Dendritic cell treated with granulocyte-macrophage colony-stimulating factor and Interleukin-4, amounts not matched to agents 40 ng/mL and 50 ng/mL, for 4 days (primary cell): ENCODE measurements around the gene COL8A2.
A peak's percentile ranks its signal among the peaks of the same experiment; 100 is the strongest.
"Not testable (repeated sequence)": the region's sequence is repeated elsewhere in the genome, so short reads cannot be mapped to it uniquely, and the experiment has no call there.

Experiments used
- H3K27ac Mint-ChIP-seq: one replicate; pipeline ENCODE4 v1.8.0; 2022; ENCODE audit warnings: mild to moderate bottlenecking, mixed read lengths
- H3K27me3 Mint-ChIP-seq: one replicate; pipeline ENCODE4 v1.8.0; 2022; ENCODE audit warnings: mild to moderate bottlenecking, mixed read lengths
- H3K36me3 Mint-ChIP-seq: one replicate; pipeline ENCODE4 v1.8.0; 2022; ENCODE audit warnings: low read depth, mixed read lengths
- H3K4me1 Mint-ChIP-seq: one replicate; pipeline ENCODE4 v1.8.0; 2022; ENCODE audit warnings: low read depth, mixed read lengths
- H3K4me3 Mint-ChIP-seq: one replicate; pipeline ENCODE4 v1.8.0; 2022; ENCODE audit warnings: mild to moderate bottlenecking, moderate library complexity, mixed read lengths
- H3K9me3 Mint-ChIP-seq: one replicate; pipeline ENCODE4 v1.8.0; 2022; ENCODE audit warnings: mixed read lengths
- intact Hi-C: fragments of 100-400 bp; cut with micrococcal nuclease; formaldehyde crosslinking; loops from one replicate; pipeline ENCODE4 v1.15.0; 2022

COL8A2 gene

GRCh38 chr1:36161641-36162531 is 36.9 kb upstream of the COL8A2 start:
- H3K27ac Mint-ChIP-seq = peak overlapping the region; percentile 89
- H3K9me3 Mint-ChIP-seq = peaks cover 8% of the 10 kb centered on the region
- H3K4me3 Mint-ChIP-seq = peak overlapping the region; percentile 75
- H3K4me1 Mint-ChIP-seq = peaks cover 85% of the 10 kb centered on the region
- H3K27me3 Mint-ChIP-seq = no peaks in the 10 kb centered on the region
- H3K36me3 Mint-ChIP-seq = peaks cover 67% of the 10 kb centered on the region
- intact Hi-C loops = no loop called here

GRCh38 chr1:36160949-36161485 is 36.0 kb upstream of the COL8A2 start:
- H3K4me3 Mint-ChIP-seq = peak overlapping the region; percentile 75
- peak overlapping the region; percentile 89 for H3K27ac Mint-ChIP-seq
- intact Hi-C loops = no loop called here
- peaks cover 65% of the 10 kb centered on the region for H3K36me3 Mint-ChIP-seq
- peaks cover 76% of the 10 kb centered on the region for H3K4me1 Mint-ChIP-seq
- H3K9me3 Mint-ChIP-seq = peaks cover 8% of the 10 kb centered on the region
- H3K27me3 Mint-ChIP-seq = no peaks in the 10 kb centered on the region

- Mint-ChIP-seq H3K36me3 (peaks cover 67% of the 10 kb centered on the region), H3K9me3 (peaks cover 8% of the 10 kb centered on the region), H3K4me1 (peaks cover 72% of the 10 kb centered on the region), H3K27ac (peak overlapping the region; percentile 89), H3K27me3 (no peaks in the 10 kb centered on the region), H3K4me3 (peak overlapping the region; percentile 75)
- intact Hi-C loops = no loop called here
Observed at GRCh38 chr1:36160388-36160948, 35.4 kb upstream of the COL8A2 start.

- H3K4me3 Mint-ChIP-seq = peak overlapping the region; percentile 55
- peaks cover 8% of the 10 kb centered on the region for H3K9me3 Mint-ChIP-seq
- peaks cover 68% of the 10 kb centered on the region for H3K36me3 Mint-ChIP-seq
- no peaks in the 10 kb centered on the region for H3K27me3 Mint-ChIP-seq
- H3K27ac Mint-ChIP-seq = peak overlapping the region; percentile 89
- peaks cover 75% of the 10 kb centered on the region for H3K4me1 Mint-ChIP-seq
- intact Hi-C loops = no loop called here
Observed at GRCh38 chr1:36159614-36160387, 34.8 kb upstream of the COL8A2 start.

- H3K27me3 Mint-ChIP-seq, intact Hi-C loops, H3K4me3 Mint-ChIP-seq, H3K9me3 Mint-ChIP-seq: not testable (repeated sequence)
- peaks cover 60% of the 10 kb centered on the region for H3K36me3 Mint-ChIP-seq
- peak overlapping the region; percentile 89 for H3K27ac Mint-ChIP-seq
- peaks cover 75% of the 10 kb centered on the region for H3K4me1 Mint-ChIP-seq
Observed at GRCh38 chr1:36158827-36159252, 33.8 kb upstream of the COL8A2 start.

- H3K27ac Mint-ChIP-seq = peak overlapping the region; percentile 97
- no peaks in the 10 kb centered on the region for H3K9me3 Mint-ChIP-seq
- H3K27me3 Mint-ChIP-seq = no peaks in the 10 kb centered on the region
- peak overlapping the region; percentile 97 for H3K4me3 Mint-ChIP-seq
- H3K4me1 Mint-ChIP-seq = peaks cover 80% of the 10 kb centered on the region
- intact Hi-C loops = no loop called here
- peaks cover 60% of the 10 kb centered on the region for H3K36me3 Mint-ChIP-seq
Observed at GRCh38 chr1:36157973-36158826, 33.2 kb upstream of the COL8A2 start.

GRCh38 chr1:36157115-36157903 is 32.3 kb upstream of the COL8A2 start:
- peak overlapping the region; percentile 97 for H3K27ac Mint-ChIP-seq
- intact Hi-C loops = no loop called here
- H3K4me1 Mint-ChIP-seq = peaks cover 80% of the 10 kb centered on the region
- H3K4me3 Mint-ChIP-seq = peak overlapping the region; percentile 97
- peaks cover 59% of the 10 kb centered on the region for H3K36me3 Mint-ChIP-seq
- no peaks in the 10 kb centered on the region for H3K9me3 Mint-ChIP-seq
- no peaks in the 10 kb centered on the region for H3K27me3 Mint-ChIP-seq

GRCh38 chr1:36156329-36157114 is 31.5 kb upstream of the COL8A2 start:
- Mint-ChIP-seq H3K27ac (peak overlapping the region; percentile 97), H3K4me1 (peaks cover 80% of the 10 kb centered on the region), H3K4me3 (peak overlapping the region; percentile 97), H3K9me3 (no peaks in the 10 kb centered on the region), H3K27me3 (no peaks in the 10 kb centered on the region), H3K36me3 (peaks cover 51% of the 10 kb centered on the region)
- intact Hi-C loops = no loop called here

- Mint-ChIP-seq H3K27me3 (no peaks in the 10 kb centered on the region), H3K4me3 (peak within 1 kb of the TSS; percentile 97), H3K27ac (peak within 1 kb of the TSS; percentile 97), H3K36me3 (peaks cover 45% of the 10 kb centered on the region), H3K4me1 (peaks cover 80% of the 10 kb centered on the region), H3K9me3 (no peaks in the 10 kb centered on the region)
- intact Hi-C loops = no loop called here
Observed at GRCh38 chr1:36155408-36156328, 30.6 kb upstream of the COL8A2 start, which contains the start of gene MAP7D1. Gene MAP7D1 (plus strand): TSS chr1:36156160. CDS start chr1:36156418, 258 bp downstream.

- peaks cover 80% of the 10 kb centered on the region for H3K4me1 Mint-ChIP-seq
- H3K27ac Mint-ChIP-seq = peak overlapping the region; percentile 97
- intact Hi-C loops = no loop called here
- no peaks in the 10 kb centered on the region for H3K27me3 Mint-ChIP-seq
- H3K4me3 Mint-ChIP-seq = peak overlapping the region; percentile 86
- H3K36me3 Mint-ChIP-seq = peaks cover 41% of the 10 kb centered on the region
- no peaks in the 10 kb centered on the region for H3K9me3 Mint-ChIP-seq
Observed at GRCh38 chr1:36154765-36155407, 29.9 kb upstream of the COL8A2 start.

GRCh38 chr1:36154335-36154734 is 29.3 kb upstream of the COL8A2 start:
- peaks cover 77% of the 10 kb centered on the region for H3K4me1 Mint-ChIP-seq
- intact Hi-C loops = no loop called here
- H3K27ac Mint-ChIP-seq = peak overlapping the region; percentile 97
- H3K36me3 Mint-ChIP-seq = peaks cover 39% of the 10 kb centered on the region
- no peak overlapping the region for H3K4me3 Mint-ChIP-seq
- H3K27me3 Mint-ChIP-seq = no peaks in the 10 kb centered on the region
- no peaks in the 10 kb centered on the region for H3K9me3 Mint-ChIP-seq
